ENCODE measurements around the gene ADAM23. TPM values are rescaled to one million over a fixed set of nuclear protein-coding genes. Genes with fewer than 3 reads are reported as not detected.

Gene ADAM23
- total RNA-seq, 1 donor from 2014 or later = 16.3 TPM

DNA sequence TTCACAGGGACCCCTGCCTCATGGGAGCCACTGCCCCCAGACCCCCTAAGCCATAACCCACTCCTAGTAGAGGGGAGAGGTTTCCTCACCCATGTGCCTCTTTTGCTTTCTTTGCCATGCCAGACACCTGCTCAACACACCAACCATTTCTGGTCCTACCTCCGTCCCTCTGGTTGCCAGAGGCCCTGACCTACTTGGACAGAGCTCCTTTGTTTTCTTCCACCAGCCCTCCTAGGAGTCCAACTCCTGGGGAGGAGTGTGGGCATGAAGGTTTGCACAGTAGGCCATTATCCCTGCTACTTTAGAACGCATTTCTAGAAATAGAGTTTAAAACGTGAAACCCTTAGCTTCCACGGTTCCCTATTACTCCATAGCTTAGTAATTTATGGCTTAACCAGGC lies 122.3 kb downstream of the ADAM23 start:
- ATAC-seq = no peak

DNA sequence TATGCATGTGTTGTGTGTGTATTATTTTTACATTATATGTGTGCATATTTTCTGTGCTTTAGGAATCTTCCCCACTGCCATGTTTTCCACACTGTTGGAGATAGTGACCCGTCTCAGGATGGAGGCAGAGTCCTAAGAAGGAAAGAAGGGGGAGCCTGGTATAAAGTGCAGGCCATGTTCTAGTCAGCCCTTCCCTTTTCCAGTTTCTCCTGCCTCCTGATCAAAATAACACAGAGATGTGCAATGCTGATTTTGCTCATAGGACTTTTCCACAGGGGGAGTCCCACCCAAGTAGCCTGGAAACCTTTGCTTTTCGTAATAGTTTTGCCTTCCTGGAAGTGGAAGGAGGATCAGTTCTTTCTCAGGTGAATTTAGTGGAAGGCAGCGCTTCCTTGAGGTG lies 126.1 kb downstream of the ADAM23 start:
- ATAC-seq = no peak

DNA sequence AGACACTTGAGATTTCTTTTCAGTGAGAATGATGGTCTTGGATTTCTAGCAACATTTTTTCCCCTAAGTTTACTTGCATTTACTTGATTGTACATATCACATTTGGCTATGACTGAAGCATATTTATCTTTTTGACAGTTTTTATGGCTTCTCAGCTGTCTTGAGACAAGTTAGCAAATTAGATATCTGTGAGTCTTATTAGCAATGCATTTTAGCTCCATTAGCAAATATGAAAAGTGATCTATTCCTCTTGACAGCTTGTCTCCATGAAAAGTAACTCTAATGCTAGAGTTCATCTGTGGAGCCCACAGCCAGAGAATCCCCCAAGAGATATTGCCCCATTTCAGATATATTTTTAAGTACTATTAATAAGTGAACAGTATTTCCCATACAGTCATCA lies 126.9 kb downstream of the ADAM23 start:
- ATAC-seq = no peak

DNA sequence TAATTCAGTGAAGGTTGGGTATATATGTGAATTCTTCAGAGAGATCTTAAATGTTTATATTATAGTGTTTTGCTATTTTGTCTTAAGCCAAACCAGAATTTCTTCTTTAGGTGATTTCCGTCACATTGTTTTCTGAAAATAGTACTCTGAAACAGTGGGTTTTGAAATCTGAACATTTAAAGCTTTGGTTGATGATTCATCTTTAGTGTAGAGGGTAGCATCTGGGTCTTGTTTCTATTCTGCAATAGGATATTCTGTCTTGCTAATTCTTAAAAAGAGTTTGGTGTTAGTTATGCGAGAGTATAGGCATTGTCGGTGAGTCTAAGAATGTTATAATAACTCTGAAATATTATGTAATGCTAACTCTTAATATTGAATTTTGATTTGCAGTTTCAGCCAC lies 129.4 kb downstream of the ADAM23 start:
- no peak for ATAC-seq

DNA sequence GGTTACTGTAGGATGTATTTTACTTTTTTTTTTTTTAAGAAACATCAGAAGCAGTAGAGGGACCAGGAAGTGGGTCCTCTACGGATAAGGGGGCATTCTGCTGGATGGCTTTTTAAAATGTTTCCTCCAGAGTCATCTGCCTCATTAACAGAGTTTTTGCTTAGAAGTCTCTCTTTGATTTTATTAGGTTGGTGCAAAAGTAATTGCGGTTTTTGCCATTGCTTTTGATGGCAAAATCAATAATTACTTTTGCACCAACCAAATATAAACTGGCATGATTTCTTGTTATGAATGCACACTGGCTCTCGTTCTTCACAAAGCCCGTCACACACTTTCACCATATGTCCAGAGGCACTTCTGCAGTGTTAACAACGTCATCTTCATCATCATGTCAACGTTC lies 130.5 kb downstream of the ADAM23 start:
- ATAC-seq = no peak

DNA sequence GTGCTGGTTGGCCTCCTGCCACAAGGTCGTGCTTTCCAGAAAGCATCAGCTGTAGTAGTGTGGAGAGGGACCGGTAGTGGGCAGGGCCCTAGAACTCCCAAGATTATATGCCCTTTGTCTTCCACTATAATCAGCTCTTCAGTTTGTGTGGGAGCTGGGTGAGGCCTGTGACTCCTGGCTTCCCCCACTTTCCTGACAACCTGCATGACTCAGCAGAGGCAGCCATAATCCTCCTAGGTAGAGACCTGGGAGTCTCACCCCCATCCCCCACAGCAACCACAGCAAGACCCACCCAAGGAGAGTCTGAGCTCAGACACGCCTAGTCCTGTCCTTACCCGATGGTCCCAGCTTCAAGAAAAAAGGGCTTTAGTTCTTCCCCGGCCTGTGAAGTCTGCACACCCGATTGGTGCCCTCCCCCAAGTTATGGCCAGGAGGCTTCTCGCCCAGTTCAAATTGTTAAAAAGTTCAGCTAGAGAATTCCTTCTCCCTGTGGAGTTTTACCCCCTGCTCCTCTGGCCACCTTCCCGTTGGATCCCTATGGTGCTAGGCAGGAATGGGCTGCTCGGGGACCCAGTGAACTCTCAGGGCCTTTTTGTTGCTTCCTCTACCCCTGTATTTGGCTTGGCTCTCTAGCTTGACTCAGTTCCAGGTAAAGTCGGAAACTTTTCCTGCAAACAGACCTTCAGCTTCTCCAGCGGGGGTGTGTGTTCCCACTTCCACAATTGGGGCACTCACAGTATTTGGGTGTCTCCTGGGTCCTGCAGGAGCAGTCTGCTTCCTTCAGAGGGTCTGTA lies 141.2 kb downstream of the ADAM23 start:
- peak; percentile 92 for ATAC-seq

DNA sequence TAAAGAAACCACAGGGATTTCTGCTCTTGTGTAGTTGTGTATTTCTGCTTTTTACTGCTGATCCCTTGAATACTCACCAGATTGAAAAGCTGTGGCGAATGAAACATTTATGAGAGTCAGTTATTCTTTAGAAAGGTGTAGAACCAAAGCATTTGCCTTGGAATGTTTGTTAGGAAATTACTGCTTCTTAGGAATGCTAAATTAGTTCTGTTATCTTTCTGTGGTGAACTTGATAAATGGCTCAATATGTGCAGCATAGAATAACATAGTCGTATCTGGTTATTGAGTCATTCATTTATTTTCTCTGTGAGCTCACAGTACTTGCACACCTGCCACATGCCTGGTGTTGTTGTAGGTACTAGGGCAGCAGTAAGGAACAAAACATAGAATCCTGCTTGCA lies 142.0 kb downstream of the ADAM23 start:
- peak; percentile 61 for ATAC-seq

DNA sequence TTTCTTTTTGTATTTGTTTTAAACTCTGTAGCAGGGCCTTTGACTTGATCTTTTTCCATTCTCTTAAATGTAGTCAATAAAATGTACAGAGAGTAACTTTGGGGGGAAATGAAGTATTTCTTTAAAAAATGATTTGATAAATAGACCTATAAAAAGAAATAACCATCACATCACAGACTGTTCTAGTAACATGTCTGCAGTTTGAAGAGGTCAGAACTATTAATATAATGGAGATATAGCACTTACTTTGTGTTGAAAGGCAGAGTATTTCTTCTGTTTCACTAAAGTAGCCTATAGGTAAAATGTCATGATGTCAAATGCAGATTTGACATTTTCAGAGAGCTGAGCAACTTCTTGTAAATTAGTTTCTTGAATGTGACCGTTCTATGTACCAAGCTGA lies 143.3 kb downstream of the ADAM23 start:
- no peak for ATAC-seq

DNA sequence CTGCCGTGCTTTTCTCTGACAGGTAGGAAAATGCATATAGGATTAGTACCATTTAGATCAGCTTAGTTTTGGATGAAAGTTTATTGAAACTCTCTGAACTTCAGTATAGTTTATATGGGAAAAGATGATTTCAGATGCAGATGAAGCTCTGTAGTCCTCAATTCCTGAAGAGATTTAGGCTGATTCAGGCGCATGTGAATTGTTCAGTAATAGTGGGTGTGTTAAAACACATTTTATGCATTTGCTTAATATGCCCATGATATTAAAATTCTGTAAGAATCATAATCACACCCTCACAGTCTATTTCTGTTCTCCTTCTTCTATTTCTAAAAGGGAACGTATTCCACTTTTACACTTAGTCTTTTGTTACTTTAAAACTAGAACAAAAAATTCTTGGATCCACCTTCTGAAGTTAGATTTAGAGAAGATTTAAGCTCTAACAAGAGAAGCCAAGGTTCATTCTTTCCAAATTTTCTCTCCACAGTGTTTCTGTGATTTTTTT lies 154.4 kb downstream of the ADAM23 start:
- ATAC-seq = no peak

DNA sequence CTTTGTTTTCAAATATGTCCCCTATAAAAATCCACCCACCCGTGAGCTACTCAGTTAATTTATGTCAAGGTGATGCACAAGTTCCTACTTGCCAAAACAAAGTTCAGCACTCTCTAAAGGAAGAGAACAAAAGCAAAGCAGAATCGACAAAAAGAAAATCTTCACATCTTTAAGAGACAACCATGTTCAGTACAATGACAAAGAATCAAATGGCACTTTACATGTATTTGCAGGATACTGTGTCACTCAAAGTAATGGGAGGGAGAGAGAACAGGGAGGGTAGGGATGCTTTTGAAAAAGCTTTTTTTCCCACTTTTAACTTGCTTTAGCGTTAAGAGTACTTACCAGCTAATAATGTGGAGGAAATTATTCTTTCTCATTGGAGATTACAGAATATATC lies 159.9 kb downstream of the ADAM23 start:
- no peak for ATAC-seq

DNA sequence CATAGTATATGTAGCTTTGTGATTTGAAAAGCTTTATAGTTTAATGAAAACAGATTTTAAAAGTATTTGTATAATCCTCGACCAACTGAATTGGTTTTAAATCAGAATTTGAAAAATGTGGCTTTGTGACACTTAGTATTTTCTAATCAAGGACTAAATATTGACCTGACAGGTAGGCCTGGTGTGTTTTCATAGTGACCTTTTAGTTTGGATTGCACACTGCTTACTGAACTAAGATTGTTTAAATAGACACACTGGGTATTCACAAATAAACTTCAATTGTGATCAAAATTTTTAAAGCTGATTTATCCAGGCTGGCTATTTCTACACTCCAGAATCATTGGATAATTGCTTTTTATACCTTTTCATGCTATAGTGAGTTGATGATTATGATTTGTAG lies 167.1 kb downstream of the ADAM23 start:
- no peak for ATAC-seq

DNA sequence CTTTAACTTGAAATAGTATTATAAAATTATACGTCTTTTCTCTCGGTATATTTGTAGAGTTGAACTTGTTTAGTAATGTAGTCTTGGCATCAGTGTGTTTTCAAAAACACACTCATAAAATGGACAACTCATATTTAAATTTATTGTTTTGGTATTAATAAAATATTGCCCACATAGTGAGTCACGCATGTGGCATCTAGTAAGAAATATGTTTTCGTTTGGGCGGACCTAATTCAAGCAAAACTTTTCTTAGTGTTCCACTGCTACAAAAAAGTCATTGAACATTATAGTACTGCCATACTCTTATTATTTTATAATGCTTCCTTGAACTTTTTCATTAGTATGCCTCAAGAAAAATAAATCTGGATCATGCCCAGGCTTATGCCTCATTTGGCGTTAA lies 167.9 kb downstream of the ADAM23 start:
- no peak for ATAC-seq

DNA sequence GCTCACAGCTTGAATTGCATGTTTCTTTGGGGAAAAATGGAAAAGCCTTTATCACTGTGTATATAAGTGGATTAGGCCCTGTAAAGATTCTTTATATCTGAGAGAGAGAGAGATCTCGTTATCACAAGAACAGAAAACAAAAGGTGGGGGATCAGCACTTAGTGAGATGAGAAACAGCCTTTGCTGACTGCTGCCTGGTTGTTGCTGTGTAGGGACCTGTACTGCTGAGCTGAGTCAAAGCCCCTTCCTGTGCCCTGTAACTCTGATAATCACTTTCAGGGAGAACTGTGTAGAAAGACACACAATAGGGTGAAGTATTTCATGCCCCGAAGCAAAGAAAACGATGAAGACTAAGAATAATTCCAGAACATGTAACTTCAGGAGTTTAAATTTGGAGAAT lies 168.4 kb downstream of the ADAM23 start:
- ATAC-seq = no peak

DNA sequence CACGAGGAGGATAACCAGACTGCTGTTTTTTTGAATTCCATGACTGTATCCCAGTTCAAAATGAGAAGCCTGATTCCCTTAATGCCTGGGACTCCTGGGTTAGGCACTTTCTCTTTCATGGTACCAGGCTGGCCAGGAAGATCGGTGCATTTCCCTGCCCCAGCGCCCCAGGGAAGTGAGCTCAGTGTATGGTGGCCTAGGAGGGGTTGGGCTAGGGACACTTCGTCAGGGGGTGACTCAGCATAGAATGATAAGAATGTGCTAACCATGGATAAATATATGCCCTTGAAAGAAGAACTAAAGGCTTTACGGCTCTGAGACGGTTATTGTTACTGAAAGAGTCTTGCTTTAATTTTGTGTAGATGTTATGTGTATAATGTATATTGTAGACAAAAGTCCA lies 171.5 kb downstream of the ADAM23 start:
- peak; percentile 43 for ATAC-seq

DNA sequence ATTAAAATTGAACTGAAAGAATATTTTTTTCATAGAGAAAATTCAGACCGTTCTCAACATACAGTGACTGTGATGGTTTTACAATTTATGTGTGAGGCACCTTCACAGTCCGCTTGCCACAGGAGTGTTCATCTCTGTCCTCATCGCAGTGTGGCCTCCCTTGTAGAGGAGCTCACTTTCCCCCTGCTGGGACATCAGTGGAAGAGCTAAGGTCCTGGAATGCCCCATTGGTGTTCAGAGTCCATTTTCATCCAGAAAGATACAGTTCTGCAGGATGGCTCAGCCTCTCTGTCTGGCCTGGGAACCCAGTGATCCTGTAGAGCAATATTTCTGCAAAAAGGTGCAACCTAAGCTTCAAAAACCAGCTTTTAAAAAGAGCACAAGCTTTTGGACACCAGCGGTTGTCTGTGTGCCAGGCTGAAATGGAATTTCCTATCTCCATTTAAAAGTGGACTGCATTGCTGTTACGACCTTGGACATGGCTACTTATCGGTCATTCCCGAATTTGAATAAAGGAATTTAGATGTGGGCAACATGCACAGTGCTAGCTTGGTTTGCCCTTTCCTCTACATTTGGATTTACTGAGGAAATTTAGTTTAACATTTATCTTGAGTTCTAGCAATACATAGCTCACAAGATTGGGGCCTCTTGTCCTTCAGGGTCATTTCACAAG lies 172.2 kb downstream of the ADAM23 start:
- no peak for ATAC-seq

DNA sequence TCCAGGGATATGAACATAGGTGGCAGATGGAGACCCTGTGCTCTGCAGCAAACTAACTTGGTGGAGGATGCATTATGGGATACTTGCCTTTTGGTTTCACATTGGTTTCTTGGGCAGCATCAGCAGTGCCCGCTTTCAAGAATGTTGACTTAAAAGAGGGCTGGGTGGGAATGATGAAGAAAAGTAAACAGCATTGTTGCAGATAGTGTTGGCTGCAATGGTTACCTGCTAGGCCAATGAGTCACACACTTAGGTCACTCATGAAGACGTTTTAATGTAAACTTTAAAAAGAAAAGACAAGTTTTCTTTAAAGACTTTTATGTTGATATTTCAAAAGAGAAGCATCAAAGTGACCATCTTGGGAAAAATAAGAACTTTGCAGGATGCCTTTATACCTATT lies 172.8 kb downstream of the ADAM23 start:
- no peak for ATAC-seq

DNA sequence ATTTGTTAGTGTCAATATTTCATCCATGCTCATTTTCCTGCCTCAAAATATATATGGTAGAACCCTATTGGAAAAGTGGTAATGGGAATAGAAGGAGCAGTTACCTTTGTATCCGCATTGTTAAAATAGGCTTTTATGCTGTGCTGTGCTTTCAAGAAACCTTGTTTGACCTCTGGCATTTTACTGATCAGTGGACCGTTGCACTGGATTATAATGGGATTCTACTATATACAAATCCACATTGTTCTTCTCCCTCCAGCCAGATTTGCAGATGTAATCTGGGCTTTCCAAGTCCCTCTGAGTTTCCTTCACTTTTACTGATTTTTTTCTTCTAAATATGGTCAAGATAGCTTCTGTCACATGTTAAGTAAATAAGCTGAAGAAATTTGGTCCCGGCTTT lies 175.7 kb downstream of the ADAM23 start:
- no peak for ATAC-seq

DNA sequence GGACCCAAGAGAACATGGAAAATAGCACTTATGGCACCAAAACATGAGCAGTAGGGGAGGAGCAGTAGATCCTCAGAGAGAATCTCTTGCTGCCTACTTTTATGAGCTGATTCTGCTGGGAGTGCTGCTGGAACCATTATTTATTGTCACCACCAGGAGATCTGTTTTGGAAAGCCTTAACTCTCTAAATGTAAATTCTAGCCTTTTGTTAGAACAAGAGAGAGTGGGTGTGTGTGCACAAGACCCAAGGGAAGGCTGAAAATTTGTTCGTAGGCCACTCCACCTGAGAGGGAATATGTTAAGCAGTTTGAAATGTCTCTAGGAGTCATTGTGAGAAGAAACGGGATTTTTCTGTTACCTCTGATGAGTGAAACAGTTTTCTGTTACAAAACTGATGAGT lies 182.8 kb downstream of the ADAM23 start:
- ATAC-seq = no peak

DNA sequence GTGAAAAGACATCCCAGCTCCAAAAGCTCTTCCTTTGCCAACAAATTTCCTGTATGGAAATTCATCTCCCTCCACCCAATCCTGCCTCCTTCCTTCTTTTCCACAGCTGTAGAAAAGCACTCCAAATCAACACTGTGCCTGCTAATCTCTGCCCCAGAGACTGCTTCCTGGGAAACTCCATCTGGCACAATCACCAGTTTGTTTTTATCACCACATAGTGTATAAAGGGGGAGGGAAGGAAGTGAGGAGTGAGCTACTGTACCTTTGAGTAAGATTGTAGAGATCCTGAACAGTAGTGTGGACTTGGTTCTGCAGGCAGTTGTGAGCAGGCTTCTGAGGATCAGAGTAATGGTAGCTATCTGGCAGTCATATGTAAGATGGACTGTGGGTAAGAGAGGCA lies 184.3 kb downstream of the ADAM23 start:
- ATAC-seq = no peak

DNA sequence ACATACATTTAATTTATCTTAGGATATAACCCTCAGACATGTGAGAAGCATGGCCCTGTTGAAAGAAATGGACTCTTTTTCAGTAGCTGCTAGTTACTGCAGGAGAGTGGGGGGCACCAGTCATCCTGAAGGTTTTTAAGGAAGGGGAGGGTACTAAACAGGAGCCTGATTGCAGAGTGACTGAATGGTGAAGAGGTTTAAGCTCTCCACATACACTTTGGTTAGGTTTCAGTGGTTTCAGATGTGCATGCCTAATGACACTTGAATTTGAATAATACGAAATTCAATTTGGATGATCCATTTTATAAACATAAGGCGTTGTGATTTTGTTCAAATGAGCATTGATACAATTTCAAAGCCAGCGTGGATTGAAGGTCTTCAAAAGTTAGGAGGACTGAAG lies 188.0 kb downstream of the ADAM23 start:
- ATAC-seq = no peak

DNA sequence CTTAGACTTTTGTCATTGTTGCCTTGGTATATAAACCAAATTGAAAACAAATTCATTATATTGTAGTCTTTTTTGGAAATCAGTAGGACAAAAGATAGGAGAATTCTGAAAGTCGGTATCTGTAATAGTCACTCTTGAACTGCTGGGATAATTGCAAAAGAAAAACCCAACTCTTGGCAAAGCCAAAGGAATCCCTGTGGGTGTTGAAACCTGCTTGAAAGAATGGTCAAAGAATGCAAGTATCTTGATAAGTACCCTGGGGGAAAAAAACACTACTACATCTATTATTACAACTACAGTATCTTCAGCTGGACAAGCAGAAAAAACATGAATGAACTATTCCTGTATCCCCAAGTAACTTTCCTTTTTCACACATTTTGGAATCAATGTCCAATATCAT lies 191.7 kb downstream of the ADAM23 start:
- no peak for ATAC-seq

DNA sequence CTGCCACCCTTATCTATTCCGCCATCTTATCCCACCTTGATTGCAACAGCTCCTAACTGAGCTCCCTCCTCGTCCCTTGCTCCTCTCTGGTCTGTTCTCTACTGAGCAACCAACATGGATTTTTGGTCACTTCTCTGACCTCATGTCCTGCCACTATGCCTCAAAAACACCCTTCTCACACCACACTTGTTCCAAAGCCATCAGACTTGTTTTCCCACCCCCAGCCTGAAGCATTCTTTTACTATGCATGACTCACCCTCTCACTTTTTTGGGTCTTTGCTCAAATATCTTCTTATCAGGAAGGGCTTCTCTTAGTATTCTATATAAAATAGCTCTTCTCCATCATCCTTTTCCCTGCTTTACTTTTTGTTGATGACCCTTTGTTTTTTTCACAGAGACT lies 196.3 kb downstream of the ADAM23 start:
- no peak for ATAC-seq

DNA sequence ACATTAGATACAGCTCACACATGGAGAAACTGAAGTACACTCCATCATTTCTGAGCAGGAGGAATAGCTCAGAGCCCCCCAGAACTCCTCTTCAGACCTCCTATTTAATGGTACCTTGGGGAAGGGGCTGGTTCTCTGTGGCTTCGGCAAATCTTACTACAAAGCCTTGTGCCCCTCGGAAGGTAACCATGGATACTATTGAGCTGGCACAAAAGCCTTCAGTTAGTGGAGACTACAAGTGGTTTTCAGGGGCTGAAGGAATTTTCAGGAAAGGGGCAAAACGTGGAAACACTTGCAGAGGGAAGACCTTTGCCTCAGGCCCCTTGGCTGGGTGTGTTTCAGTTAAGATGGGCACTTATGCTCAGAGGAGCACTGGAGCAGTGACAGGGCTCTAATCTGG lies 197.9 kb downstream of the ADAM23 start:
- ATAC-seq = no peak
